IMR-90 (cell line): ENCODE data around the gene HIVEP1. TPM values are rescaled to one million over a fixed set of nuclear protein-coding genes. Genes with fewer than 3 reads are reported as not detected.
"Not testable (repeated sequence)": the region's sequence is repeated elsewhere in the genome, so short reads cannot be mapped to it uniquely, and the experiment has no call there.

ENCODE experiments used
- ATAC-seq: fragments of 200-7000 bp; cut with Tn5 transposase; 2 replicates; pipeline ENCODE4 v1.9.1; 2020; ENCODE audit warnings: low read depth, mild to moderate bottlenecking, moderate library complexity
- BruUV-seq: library from RNA; stranded (reverse); fragments of 400-500 nt; replicated peaks from 2 replicates; lab custom pipeline; 2021; lab: Mats Ljungman, UMichigan
- CTCF ChIA-PET: fragments of 300-600 bp; formaldehyde crosslinking; extraction: SDS; loops from one replicate; lab custom pipeline; 2021; ENCODE audit warnings: antibody characterized with exemption; lab: Yijun Ruan, JAX
- POLR2A ChIA-PET: fragments of 300-600 bp; sonication (Branson Sonifier 250); formaldehyde crosslinking; loops from one replicate; lab custom pipeline; 2022; ENCODE audit warnings: antibody characterized with exemption; ENCODE audit not compliant: unreplicated experiment; lab: Charles Lee
- DNase-seq: peaks from one replicate; pipeline ENCODE4 v3.0.0; 2013
- H2AFZ ChIP-seq: replicated peaks from 2 replicates; pipeline ENCODE3; 2013; ENCODE audit warnings: low read length, mild to moderate bottlenecking; ENCODE audit not compliant: poor library complexity
- H2AK5ac ChIP-seq: 2 replicates; pipeline ENCODE4 v1.6.1; 2013; ENCODE audit warnings: low read depth, low read length, inconsistent platforms
- H2AK9ac ChIP-seq: replicated peaks from 2 replicates; pipeline ENCODE3; 2013; ENCODE audit warnings: mild to moderate bottlenecking, low read depth, low read length, moderate library complexity; ENCODE audit not compliant: poor library complexity
- H2BK120ac ChIP-seq: 2 replicates; pipeline ENCODE4 v1.6.1; 2013; ENCODE audit warnings: low read depth, low read length, inconsistent platforms
- H2BK15ac ChIP-seq: 3 replicates; pipeline ENCODE4 v1.6.1; 2013; ENCODE audit warnings: low read depth, low read length, inconsistent platforms
- H2BK20ac ChIP-seq: 2 replicates; pipeline ENCODE4 v1.6.1; 2013; ENCODE audit warnings: low read depth, mild to moderate bottlenecking, inconsistent platforms, low read length, moderate library complexity
- H2BK5ac ChIP-seq: 2 replicates; pipeline ENCODE4 v1.6.1; 2013; ENCODE audit warnings: mild to moderate bottlenecking, low read depth, low read length, inconsistent platforms; ENCODE audit not compliant: poor library complexity, severe bottlenecking
- H3K14ac ChIP-seq: replicated peaks from 2 replicates; pipeline ENCODE4 v1.6.1; 2013; ENCODE audit warnings: low read depth, low read length, inconsistent platforms
- H3K18ac ChIP-seq: 2 replicates; pipeline ENCODE4 v1.6.1; 2013; ENCODE audit warnings: low read depth, low read length, control low read depth
- H3K23ac ChIP-seq: 2 replicates; pipeline ENCODE4 v1.6.1; 2013; ENCODE audit warnings: low read depth, low read length, inconsistent platforms
- H3K27ac ChIP-seq: 2 replicates; pipeline ENCODE4 v1.5.1; 2013; ENCODE audit warnings: mild to moderate bottlenecking, control low read depth, low read length; ENCODE audit not compliant: insufficient read depth
- H3K27me3 ChIP-seq: 2 replicates; pipeline ENCODE4 v1.6.1; 2013; ENCODE audit warnings: low read length; ENCODE audit not compliant: control insufficient read depth, insufficient read depth
- H3K36me3 ChIP-seq: 2 replicates; pipeline ENCODE4 v1.6.1; 2013; ENCODE audit warnings: low read length, mixed read lengths; ENCODE audit not compliant: control insufficient read depth, insufficient read depth
- H3K4ac ChIP-seq: 2 replicates; pipeline ENCODE4 v1.6.1; 2013; ENCODE audit warnings: low read depth, low read length, inconsistent platforms
- H3K4me1 ChIP-seq: 2 replicates; pipeline ENCODE4 v1.6.1; 2013; ENCODE audit warnings: low read length, mixed read lengths; ENCODE audit not compliant: control insufficient read depth, insufficient read depth
- H3K4me2 ChIP-seq: 2 replicates; pipeline ENCODE4 v1.6.1; 2013; ENCODE audit warnings: low read depth, mild to moderate bottlenecking, control low read depth, low read length, moderate library complexity
- H3K4me3 ChIP-seq: 2 replicates; pipeline ENCODE4 v1.5.1; 2013; ENCODE audit warnings: low read depth, mild to moderate bottlenecking, control low read depth, low read length, moderate library complexity; ENCODE audit not compliant: insufficient read depth
- H3K56ac ChIP-seq: 2 replicates; pipeline ENCODE4 v1.6.1; 2013; ENCODE audit warnings: low read length, inconsistent platforms; ENCODE audit not compliant: insufficient read depth; ENCODE audit errors: extremely low read depth
- H3K79me1 ChIP-seq, 2 experiments: 2 replicates each; pipeline ENCODE4 v1.6.1; 2013; ENCODE audit warnings: low read length in 2 of 2, inconsistent platforms in 1 of 2, low read depth in 1 of 2
- H3K9ac ChIP-seq: 2 replicates; pipeline ENCODE4 v1.6.1; 2013; ENCODE audit warnings: low read depth, low read length, control low read depth
- H3K9me1 ChIP-seq: 2 replicates; pipeline ENCODE4 v1.6.1; 2013; ENCODE audit warnings: low read length, inconsistent platforms; ENCODE audit not compliant: insufficient read depth
- H3K9me3 ChIP-seq: 2 replicates; pipeline ENCODE4 v1.6.1; 2013; ENCODE audit warnings: low read length; ENCODE audit not compliant: control insufficient read depth, insufficient read depth
- H4K20me1 ChIP-seq: 2 replicates; pipeline ENCODE4 v1.6.1; 2013; ENCODE audit warnings: low read length, inconsistent platforms; ENCODE audit not compliant: insufficient read depth
- H4K5ac ChIP-seq: 2 replicates; pipeline ENCODE4 v1.6.1; 2013; ENCODE audit warnings: mild to moderate bottlenecking, low read depth, low read length, control low read depth
- H4K8ac ChIP-seq, 2 experiments: 2 replicates each; pipeline ENCODE4 v1.6.1; 2013; ENCODE audit warnings: low read depth in 2 of 2, low read length in 2 of 2, control low read depth in 1 of 2, inconsistent platforms in 1 of 2
- H4K91ac ChIP-seq: 2 replicates; pipeline ENCODE4 v1.6.1; 2013; ENCODE audit warnings: low read depth, low read length, inconsistent platforms; ENCODE audit not compliant: insufficient read depth
- WGBS, 2 experiments: methylation state at CpG; one replicate each; pipeline versions ENCODE4 v1.1.5 to v1.1.7; 2013; ENCODE audit warnings: missing lambda C conversion rate in 2 of 2; ENCODE audit not compliant: insufficient read length in 1 of 2; ENCODE audit errors: extremely low coverage in 2 of 2; 5-methylcytosine and 5-hydroxymethylcytosine counted together
- dilution Hi-C: fragments of 300-500 bp; cut with HindIII; formaldehyde crosslinking; loops from one replicate; pipeline ENCODE4 v1.14.3; 2018; ENCODE audit warnings: low sequenced_read_pairs; ENCODE audit not compliant: unreplicated experiment
- in situ Hi-C: fragments of 300-500 bp; cut with MboI; formaldehyde crosslinking; loops from 3 replicates; pipeline ENCODE4 v1.14.3; 2019; ENCODE audit warnings: low sequenced_read_pairs, inconsistent platforms, mixed read lengths
- intact Hi-C: fragments of 100-400 bp; cut with micrococcal nuclease; formaldehyde crosslinking; loops from 2 replicates; pipeline ENCODE4 v1.10.0; 2022
- polyA plus RNA-seq, 3 experiments: library from polyadenylated mRNA; depleted of rRNA; stranded (reverse); fragments of >200 nt; gene quantifications; 2 replicates each; pipeline ENCODE4 v1.2.3, GENCODE V29; 2012; ENCODE audit warnings: low replicate concordance in 1 of 3
- total RNA-seq: library from RNA; depleted of rRNA; stranded (reverse); fragments of >200 nt; gene quantifications from 2 replicates; pipeline ENCODE4 v1.2.3, GENCODE V29; 2012

HIVEP1 gene
- total and polyA plus RNA-seq, 2 of the 4 experiments (the other 2 are of a cell fraction), result 13.0 to 17.2 TPM

GRCh38 chr6:12155769-12156168 lies 143.7 kb downstream of the HIVEP1 start:
- H3K36me3 ChIP-seq, H3K27me3 ChIP-seq, H3K9me1 ChIP-seq, H3K4me1 ChIP-seq, H3K23ac ChIP-seq, H4K91ac ChIP-seq, H2BK15ac ChIP-seq, BruUV-seq, H4K8ac ChIP-seq, CTCF ChIA-PET, H2BK120ac ChIP-seq, ATAC-seq, H2BK20ac ChIP-seq, H3K14ac ChIP-seq, H3K18ac ChIP-seq, DNase-seq, H4K5ac ChIP-seq, H3K27ac ChIP-seq, H4K20me1 ChIP-seq, H3K4me3 ChIP-seq, H2BK5ac ChIP-seq, intact Hi-C loops, H3K9me3 ChIP-seq, H2AK9ac ChIP-seq, H3K4me2 ChIP-seq, H2AFZ ChIP-seq, POLR2A ChIA-PET, H3K56ac ChIP-seq, in situ Hi-C loops, dilution Hi-C loops, H3K4ac ChIP-seq, H2AK5ac ChIP-seq, H3K9ac ChIP-seq: not testable (repeated sequence)
- peaks cover 14 to 18% of the 10 kb centered on the region in 2 experiments; a peak in 3 of 4 replicates for H3K79me1 ChIP-seq
- WGBS, 2 experiments, result no CpG with 5 or more reads among the region's 2 CpGs
